A549 (cell line): Measurements from ENCODE around the gene KIF5C. TPM values are rescaled to one million over a fixed set of nuclear protein-coding genes. Genes with fewer than 3 reads are reported as not detected.

Experiments
- ATAC-seq, 2 experiments: fragments of 200-7000 bp in 1 of 2; fragments of >200 bp in 1 of 2; cut with Nextera tagmentation in 1 of 2; cut with Tn5 transposase in 1 of 2; 3 replicates each; pipeline versions ENCODE4 v1.8.0 to v1.9.1; 2018 to 2020; ENCODE audit warnings: mild to moderate bottlenecking in 1 of 2, moderate library complexity in 1 of 2
- CTCF ChIA-PET: fragments of 300-600 bp; sonication (Branson Sonifier 250); formaldehyde crosslinking; extraction: SDS; loops from one replicate; lab custom pipeline; 2021; ENCODE audit warnings: antibody characterized with exemption, inconsistent platforms; lab: Yijun Ruan, JAX
- POLR2A ChIA-PET: fragments of 350-600 bp; formaldehyde crosslinking; extraction: SDS; loops from one replicate; lab custom pipeline; 2021; ENCODE audit warnings: antibody characterized with exemption, inconsistent platforms; lab: Yijun Ruan, JAX
- DNase-seq, 2 experiments: peaks; one replicate each; pipeline versions ENCODE4 v3.0.0 to v3.0.0-alpha.2; 2011 to 2016; ENCODE audit warnings: low read depth in 1 of 2, low spot score in 1 of 2
- FAIRE-seq: peaks from 2 replicates; lab custom pipeline; 2011; peaks lifted over from hg19 to GRCh38; lab: Jason Lieb, UNC
- H3K27ac ChIP-seq, 2 experiments: fragments of >200 bp; sonication (Bioruptor Twin); formaldehyde crosslinking; 3 replicates each; pipeline ENCODE4 v1.5.1; 2016 to 2017
- H3K4me1 ChIP-seq: fragments of >200 bp; sonication (Bioruptor Twin); formaldehyde crosslinking; 3 replicates; pipeline ENCODE4 v1.6.1; 2016
- H3K4me2 ChIP-seq: fragments of >200 bp; sonication (Bioruptor Twin); formaldehyde crosslinking; 3 replicates; pipeline ENCODE4 v1.6.1; 2016
- H3K4me3 ChIP-seq: fragments of >200 bp; sonication (Bioruptor Twin); formaldehyde crosslinking; 3 replicates; pipeline ENCODE4 v1.5.1; 2016
- H3K9me3 ChIP-seq: fragments of >200 bp; sonication (Bioruptor Twin); formaldehyde crosslinking; 3 replicates; pipeline ENCODE4 v1.6.1; 2016
- CBX8 ChIP-seq: fragments of 200-600 bp; sonication (generic); IDR thresholded peaks from 2 replicates; pipeline ENCODE4 v1.6.1; 2016
- CEBPB ChIP-seq, 2 experiments: fragments of >200 bp in 1 of 2; sonication (Bioruptor Twin) in 1 of 2; formaldehyde crosslinking in 1 of 2; IDR thresholded peaks; 2 replicates each; pipeline ENCODE4 v1.6.1; 2012 to 2016
- CHD2 ChIP-seq: fragments of 150-350 bp; IDR thresholded peaks from 2 replicates; pipeline ENCODE4 v1.6.1; 2014; ENCODE audit warnings: low read length; ENCODE audit not compliant: partially characterized antibody
- EHF ChIP-seq: fragments of 250-450 bp; sonication (Bioruptor Pico); IDR thresholded peaks from 2 replicates; pipeline ENCODE4 v1.5.0; 2020; ENCODE audit warnings: mild to moderate bottlenecking
- EP300 ChIP-seq, 2 experiments: fragments of >200 bp; sonication (Bioruptor Twin); formaldehyde crosslinking; IDR thresholded peaks; 2 replicates in 1 of 2; 3 replicates in 1 of 2; pipeline ENCODE4 v1.6.1; 2016 to 2017
- FOSB ChIP-seq: fragments of 250-450 bp; sonication (Bioruptor Pico); IDR thresholded peaks from 2 replicates; pipeline ENCODE4 v1.5.0; 2020; ENCODE audit warnings: mild to moderate bottlenecking, moderate library complexity
- FOSL2 ChIP-seq, 2 experiments: fragments of 450-650 bp in 1 of 2; fragments of >200 bp in 1 of 2; sonication (Bioruptor Twin) in 1 of 2; formaldehyde crosslinking; IDR thresholded peaks; 2 replicates each; pipeline versions ENCODE4 v1.5.0 to v1.6.1; 2016 to 2020; ENCODE audit warnings: mild to moderate bottlenecking in 1 of 2, moderate library complexity in 1 of 2
- FOXS1 ChIP-seq: fragments of 250-450 bp; sonication (Bioruptor Pico); IDR thresholded peaks from 2 replicates; pipeline ENCODE4 v1.5.0; 2020; ENCODE audit warnings: mild to moderate bottlenecking, moderate library complexity
- HDAC2 ChIP-seq: fragments of 200-600 bp; sonication (generic); IDR thresholded peaks from 2 replicates; pipeline ENCODE4 v1.6.1; 2016
- HEYL ChIP-seq: fragments of 250-450 bp; sonication (Bioruptor Pico); IDR thresholded peaks from 2 replicates; pipeline ENCODE4 v1.8.0; 2021; ENCODE audit warnings: mild to moderate bottlenecking, moderate library complexity
- HOXB13 ChIP-seq: fragments of 250-450 bp; sonication (Bioruptor Pico); IDR thresholded peaks from 2 replicates; pipeline ENCODE4 v1.5.0; 2020; ENCODE audit warnings: low read depth, mild to moderate bottlenecking, moderate library complexity
- JUNB ChIP-seq: fragments of >200 bp; sonication (Bioruptor Twin); formaldehyde crosslinking; IDR thresholded peaks from 2 replicates; pipeline ENCODE4 v1.6.1; 2016
- KDM1A ChIP-seq: fragments of 200-600 bp; sonication (generic); IDR thresholded peaks from 2 replicates; pipeline ENCODE4 v1.6.1; 2016; ENCODE audit warnings: low read depth, mild to moderate bottlenecking
- MAZ ChIP-seq: fragments of 150-350 bp; IDR thresholded peaks from 2 replicates; pipeline ENCODE4 v1.6.1; 2014; ENCODE audit warnings: antibody characterized with exemption, low read depth, low read length, borderline replicate concordance
- NFE2L2 ChIP-seq: fragments of 150-350 bp; conservative IDR thresholded peaks from 2 replicates; pipeline ENCODE4 v1.6.1; 2014; ENCODE audit warnings: low read length
- PBX3 ChIP-seq: IDR thresholded peaks from 2 replicates; pipeline ENCODE4 v1.6.1; 2012
- POLR2A ChIP-seq: IDR thresholded peaks from 2 replicates; pipeline ENCODE4 v1.6.1; 2012; ENCODE audit warnings: mild to moderate bottlenecking, low read length
- RCOR1 ChIP-seq: fragments of 150-350 bp; IDR thresholded peaks from 2 replicates; pipeline ENCODE4 v1.6.1; 2014; ENCODE audit warnings: antibody characterized with exemption, low read length, low read depth
- REST ChIP-seq: fragments of 200-600 bp; sonication (generic); IDR thresholded peaks from 2 replicates; pipeline ENCODE4 v1.6.1; 2016; ENCODE audit warnings: antibody characterized with exemption, mild to moderate bottlenecking, moderate library complexity
- RNF2 ChIP-seq: fragments of 200-600 bp; sonication (generic); IDR thresholded peaks from 2 replicates; pipeline ENCODE4 v1.6.1; 2016; ENCODE audit warnings: low read depth, mild to moderate bottlenecking, antibody characterized with exemption, moderate library complexity, borderline replicate concordance
- ZC3H11A ChIP-seq: fragments of 450-650 bp; IDR thresholded peaks from 2 replicates; pipeline ENCODE4 v1.6.1; 2014; ENCODE audit warnings: antibody characterized with exemption, mild to moderate bottlenecking
- ZFP36 ChIP-seq: fragments of 450-650 bp; IDR thresholded peaks from 2 replicates; pipeline ENCODE4 v1.6.1; 2014; ENCODE audit warnings: borderline replicate concordance; ENCODE audit not compliant: partially characterized antibody
- ZNF302 ChIP-seq: fragments of 250-450 bp; sonication (Bioruptor Pico); IDR thresholded peaks from 2 replicates; pipeline ENCODE4 v1.9.0; 2021; ENCODE audit warnings: inconsistent platforms, mild to moderate bottlenecking, moderate library complexity
- WGBS: methylation state at CpG from one replicate; pipeline ENCODE4 v1.1.6; 2017; ENCODE audit errors: missing lambda C conversion rate; 5-methylcytosine and 5-hydroxymethylcytosine counted together
- polyA plus RNA-seq, 4 experiments: library from polyadenylated mRNA; depleted of rRNA in 3 of 4; stranded (reverse); fragments of >200 nt; fragmentation: RNase III in 1 of 4; extraction: RNeasy Plus Mini Kit Qiagen cat#74134 plus additional on column Dnase treatment in 1 of 4; gene quantifications; 2 replicates in 3 of 4; 3 replicates in 1 of 4; pipeline ENCODE4 v1.2.3, GENCODE V29; 2011 to 2017
- TF ChIP-seq, protein P1 (sequence below): fragments of 250-450 bp; sonication (Bioruptor Pico); IDR thresholded peaks from 2 replicates; pipeline ENCODE4 v1.5.0; 2021; ENCODE audit warnings: mild to moderate bottlenecking, moderate library complexity, borderline replicate concordance
- TF ChIP-seq, protein P2 (sequence below): fragments of >200 bp; sonication (Bioruptor Twin); formaldehyde crosslinking; IDR thresholded peaks from 2 replicates; pipeline ENCODE4 v1.6.1; 2016

The KIF5C gene
- polyA plus RNA-seq, 2 of the 4 experiments (the other 2 are of a cell fraction) = 0.27 to 0.30 TPM

DNA sequence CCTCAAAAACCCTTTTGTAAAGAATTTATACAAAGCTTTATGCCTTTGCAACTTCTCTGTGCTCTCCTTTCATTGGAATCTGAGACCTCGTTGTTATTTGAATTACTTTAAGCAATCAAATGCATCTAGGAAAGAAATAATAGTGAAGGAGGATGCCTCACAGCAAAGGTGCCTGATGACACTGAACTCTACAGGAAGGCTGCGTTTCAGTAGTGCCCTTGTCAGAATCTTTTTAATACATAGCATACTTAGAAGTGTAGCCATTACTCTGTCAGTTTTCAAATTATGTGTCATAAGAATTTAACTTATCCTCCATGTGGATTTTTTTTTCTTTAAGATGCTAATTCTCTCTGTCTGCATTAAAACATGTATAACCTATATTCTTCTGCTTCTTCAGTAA is 153.9 kb downstream of the KIF5C start (continued):
- TF ChIP-seq, protein P1, sequence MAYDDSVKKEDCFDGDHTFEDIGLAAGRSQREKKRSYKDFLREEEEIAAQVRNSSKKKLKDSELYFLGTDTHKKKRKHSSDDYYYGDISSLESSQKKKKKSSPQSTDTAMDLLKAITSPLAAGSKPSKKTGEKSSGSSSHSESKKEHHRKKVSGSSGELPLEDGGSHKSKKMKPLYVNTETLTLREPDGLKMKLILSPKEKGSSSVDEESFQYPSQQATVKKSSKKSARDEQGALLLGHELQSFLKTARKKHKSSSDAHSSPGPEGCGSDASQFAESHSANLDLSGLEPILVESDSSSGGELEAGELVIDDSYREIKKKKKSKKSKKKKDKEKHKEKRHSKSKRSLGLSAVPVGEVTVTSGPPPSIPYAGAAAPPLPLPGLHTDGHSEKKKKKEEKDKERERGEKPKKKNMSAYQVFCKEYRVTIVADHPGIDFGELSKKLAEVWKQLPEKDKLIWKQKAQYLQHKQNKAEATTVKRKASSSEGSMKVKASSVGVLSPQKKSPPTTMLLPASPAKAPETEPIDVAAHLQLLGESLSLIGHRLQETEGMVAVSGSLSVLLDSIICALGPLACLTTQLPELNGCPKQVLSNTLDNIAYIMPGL (CRISPR knock-in tag) = no peak
- TF ChIP-seq, protein P2, sequence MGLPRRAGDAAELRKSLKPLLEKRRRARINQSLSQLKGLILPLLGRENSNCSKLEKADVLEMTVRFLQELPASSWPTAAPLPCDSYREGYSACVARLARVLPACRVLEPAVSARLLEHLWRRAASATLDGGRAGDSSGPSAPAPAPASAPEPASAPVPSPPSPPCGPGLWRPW = no peak

GRCh38 chr2:149029307-149029965 is 154.4 kb downstream of the KIF5C start:
- H3K4me1 ChIP-seq = no peaks in the 10 kb centered on the region
- DNase-seq = no peak
- FAIRE-seq = no peak
- WGBS = 34% methylated on average over 9 of the region's 11 CpGs
- TF ChIP-seq JUNB = no peak
- TF ChIP-seq POLR2A = no peak
- TF ChIP-seq CEBPB (IDR thresholded peaks at IDR 0.05) = no peak
- no peak for TF ChIP-seq FOXS1 (CRISPR knock-in tag)
- no peak for TF ChIP-seq CBX8
- no peak for TF ChIP-seq CHD2
- no peak for TF ChIP-seq ZNF302
- no peak for TF ChIP-seq RNF2
- no peak for TF ChIP-seq NFE2L2
- no peak for TF ChIP-seq PBX3
- TF ChIP-seq MAZ = no peak
- no peak for TF ChIP-seq ZC3H11A
- no peak for TF ChIP-seq REST
- TF ChIP-seq, all 56 proteins: peak for 0
- no peak for ATAC-seq
- H3K9me3 ChIP-seq = no peaks in the 10 kb centered on the region
- ChIA-PET POLR2A (no interaction called here), CTCF (interaction anchor here (1.3 to 3.5 kb wide), 2 partner anchors 12 to 532 kb away, joined by 4 to 19 read pairs; no protein-coding TSS in a partner anchor)
- no peak overlapping the region for H3K4me2 ChIP-seq
- H3K27ac ChIP-seq = no peak overlapping the region
- H3K4me3 ChIP-seq = no peak overlapping the region

- WGBS = 88% methylated on average over 4 of the region's 4 CpGs
- ATAC-seq (no peak), DNase-seq (no peak), FAIRE-seq (no peak)
- Histone ChIP-seq H3K27ac (no peak overlapping the region), H3K4me3 (no peak overlapping the region), H3K4me1 (no peaks in the 10 kb centered on the region), H3K9me3 (no peaks in the 10 kb centered on the region), H3K4me2 (no peak overlapping the region)
- CTCF ChIA-PET = interaction anchor here (1.9 to 2.4 kb wide), 2 partner anchors 14 to 530 kb away, joined by 6 to 15 read pairs; no protein-coding TSS in a partner anchor
- POLR2A ChIA-PET = no interaction called here
- TF ChIP-seq, protein P2 = no peak
- TF ChIP-seq, protein P1 (CRISPR knock-in tag) = no peak
- TF ChIP-seq CHD2 (no peak), ZNF302 (no peak), EHF (CRISPR knock-in tag) (no peak), HOXB13 (CRISPR knock-in tag) (no peak), HEYL (CRISPR knock-in tag) (no peak), ZFP36 (no peak), HDAC2 (no peak), FOSL2 (IDR thresholded peaks at IDR 0.05) (no peak), FOSL2 (CRISPR knock-in tag; IDR thresholded peaks at IDR 0.05) (no peak), RCOR1 (no peak), POLR2A (no peak), FOSB (CRISPR knock-in tag) (no peak), CEBPB (IDR thresholded peaks at IDR 0.05) (no peak), EP300 (IDR thresholded peaks at IDR 0.05) (no peak), KDM1A (no peak)
Observed at GRCh38 chr2:149031396-149031795, 156.4 kb downstream of the KIF5C start.
